Measurements from ENCODE around the gene OR8S1.
"Not testable (repeated sequence)": the region's sequence is repeated elsewhere in the genome, so short reads cannot be mapped to it uniquely, and the experiment has no call there.

The OR8S1 gene

GRCh38 chr12:48525332-48525731 lies at the start of gene OR8S1:
TSS of gene OR8S1 (plus strand) at chr12:48525632. CDS start at chr12:48525632, 0 bp downstream.
- H3K4me3 ChIP-seq (ENCODE audit: low read length) = no peak within 1 kb of the TSS
- TF ChIP-seq, protein P1, sequence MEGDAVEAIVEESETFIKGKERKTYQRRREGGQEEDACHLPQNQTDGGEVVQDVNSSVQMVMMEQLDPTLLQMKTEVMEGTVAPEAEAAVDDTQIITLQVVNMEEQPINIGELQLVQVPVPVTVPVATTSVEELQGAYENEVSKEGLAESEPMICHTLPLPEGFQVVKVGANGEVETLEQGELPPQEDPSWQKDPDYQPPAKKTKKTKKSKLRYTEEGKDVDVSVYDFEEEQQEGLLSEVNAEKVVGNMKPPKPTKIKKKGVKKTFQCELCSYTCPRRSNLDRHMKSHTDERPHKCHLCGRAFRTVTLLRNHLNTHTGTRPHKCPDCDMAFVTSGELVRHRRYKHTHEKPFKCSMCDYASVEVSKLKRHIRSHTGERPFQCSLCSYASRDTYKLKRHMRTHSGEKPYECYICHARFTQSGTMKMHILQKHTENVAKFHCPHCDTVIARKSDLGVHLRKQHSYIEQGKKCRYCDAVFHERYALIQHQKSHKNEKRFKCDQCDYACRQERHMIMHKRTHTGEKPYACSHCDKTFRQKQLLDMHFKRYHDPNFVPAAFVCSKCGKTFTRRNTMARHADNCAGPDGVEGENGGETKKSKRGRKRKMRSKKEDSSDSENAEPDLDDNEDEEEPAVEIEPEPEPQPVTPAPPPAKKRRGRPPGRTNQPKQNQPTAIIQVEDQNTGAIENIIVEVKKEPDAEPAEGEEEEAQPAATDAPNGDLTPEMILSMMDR (conservative IDR thresholded peaks at IDR 0.05; ENCODE audit: low read depth, low read length) = no peak
- DNase-seq (ENCODE audit: low read depth) = no peak

DNA sequence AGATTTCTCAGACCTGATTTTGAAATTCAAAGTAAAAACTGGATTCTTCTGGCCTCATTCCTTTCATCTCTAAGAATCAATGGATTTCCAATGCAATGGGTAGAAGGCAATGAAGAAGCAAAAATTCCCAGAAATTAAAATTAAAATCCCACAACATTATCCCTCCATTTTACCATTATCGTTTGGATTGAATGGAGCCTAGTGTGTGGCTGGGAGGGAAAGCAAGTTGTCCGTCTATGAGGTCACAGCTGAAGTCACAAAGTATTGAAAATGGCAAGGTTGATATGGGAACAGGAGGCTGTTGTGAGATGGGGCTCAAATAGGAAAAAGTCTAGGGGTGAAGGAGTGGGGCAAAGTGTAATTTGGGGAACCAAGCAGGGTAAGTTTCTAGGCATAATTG lies 43.2 kb upstream of the OR8S1 start, which contains the start of gene C12orf54:
C12orf54 (plus strand) TSS at position 301 of the 400 bp plus-strand sequence. CDS start 799 bp downstream, outside the sequence.
- TF ChIP-seq, protein P1 (conservative IDR thresholded peaks at IDR 0.05; ENCODE audit: low read depth, low read length) = no peak
- no peak for DNase-seq (ENCODE audit: low read depth)
- no peak within 1 kb of the TSS for H3K4me3 ChIP-seq (ENCODE audit: low read length)

- DNase-seq (ENCODE audit: low read depth) = no peak
- H3K4me3 ChIP-seq (ENCODE audit: low read length) = no peak overlapping the region
- TF ChIP-seq, protein P1 (conservative IDR thresholded peaks at IDR 0.05; ENCODE audit: low read depth, low read length) = no peak
Observed at GRCh38 chr12:48482930-48483329, 42.5 kb upstream of the OR8S1 start.

DNA sequence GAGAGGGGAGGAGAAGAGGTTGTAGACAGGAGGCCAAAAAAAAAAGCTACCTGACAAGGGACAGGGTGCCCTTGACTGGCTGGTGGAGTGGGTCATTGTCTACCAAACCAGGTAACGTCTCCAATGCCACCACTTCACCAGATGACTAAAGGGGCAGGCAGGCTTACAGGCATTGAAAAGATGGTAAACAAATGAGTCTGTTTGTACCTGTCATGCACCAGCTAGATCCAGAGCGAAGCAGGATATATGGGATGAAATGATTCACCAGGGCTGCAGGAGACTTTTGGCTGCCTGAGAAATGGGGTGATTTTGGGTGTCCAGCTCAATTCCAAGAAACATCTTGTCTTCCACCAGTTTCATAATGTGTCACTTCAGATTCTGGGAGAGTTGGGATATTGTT lies 39.2 kb upstream of the OR8S1 start:
- TF ChIP-seq, protein P1 (conservative IDR thresholded peaks at IDR 0.05; ENCODE audit: low read depth, low read length) = no peak
- no peak overlapping the region for H3K4me3 ChIP-seq (ENCODE audit: low read length)
- DNase-seq (ENCODE audit: low read depth) = no peak

DNA sequence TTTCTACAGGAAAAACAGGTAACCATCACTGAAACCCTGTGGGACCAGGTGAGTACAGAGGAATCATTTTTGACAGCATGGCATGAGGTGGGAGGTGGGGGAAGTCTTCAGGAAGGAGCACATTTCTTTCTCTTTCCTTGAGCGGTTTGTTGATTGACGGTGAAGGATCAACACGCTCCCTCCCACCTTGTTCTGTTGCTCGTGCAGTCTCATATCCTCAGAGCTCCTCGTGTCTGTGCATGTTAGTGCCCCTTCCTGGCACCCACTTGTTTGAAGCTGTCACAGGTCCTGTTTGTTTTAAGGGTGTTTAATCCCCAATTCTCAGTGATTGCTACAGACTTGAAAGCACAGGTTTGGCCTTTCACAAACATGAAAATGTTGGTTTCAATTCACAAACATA lies 38.8 kb upstream of the OR8S1 start:
- no peak for DNase-seq (ENCODE audit: low read depth)
- no peak overlapping the region for H3K4me3 ChIP-seq (ENCODE audit: low read length)
- TF ChIP-seq, protein P1 (conservative IDR thresholded peaks at IDR 0.05; ENCODE audit: low read depth, low read length) = no peak

DNA sequence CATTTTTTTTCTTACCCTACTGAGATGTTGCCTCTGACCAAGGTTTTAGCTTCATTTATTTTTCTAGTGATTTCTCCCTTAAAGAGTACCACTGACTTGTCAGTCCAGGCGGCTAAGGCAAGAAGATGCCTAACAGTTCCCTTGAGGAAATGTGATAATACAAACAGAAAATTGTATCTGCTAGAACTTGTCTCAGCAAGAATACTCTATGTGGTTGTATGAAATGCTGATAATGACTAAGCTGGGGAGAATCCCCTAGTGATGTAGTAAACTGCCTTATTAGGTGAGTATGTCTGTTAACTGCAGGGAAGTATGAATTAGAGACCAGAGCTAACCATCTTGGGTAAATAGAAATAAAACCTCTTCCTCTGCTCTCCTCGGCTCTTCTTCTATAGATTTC lies 36.4 kb upstream of the OR8S1 start:
- no peak overlapping the region for H3K4me3 ChIP-seq (ENCODE audit: low read length)
- TF ChIP-seq, protein P1 (conservative IDR thresholded peaks at IDR 0.05; ENCODE audit: low read depth, low read length) = no peak
- DNase-seq (ENCODE audit: low read depth) = no peak

GRCh38 chr12:48489456-48489855 lies 36.0 kb upstream of the OR8S1 start:
- not testable (repeated sequence) for H3K4me3 ChIP-seq (ENCODE audit: low read length); DNase-seq (ENCODE audit: low read depth)

DNA sequence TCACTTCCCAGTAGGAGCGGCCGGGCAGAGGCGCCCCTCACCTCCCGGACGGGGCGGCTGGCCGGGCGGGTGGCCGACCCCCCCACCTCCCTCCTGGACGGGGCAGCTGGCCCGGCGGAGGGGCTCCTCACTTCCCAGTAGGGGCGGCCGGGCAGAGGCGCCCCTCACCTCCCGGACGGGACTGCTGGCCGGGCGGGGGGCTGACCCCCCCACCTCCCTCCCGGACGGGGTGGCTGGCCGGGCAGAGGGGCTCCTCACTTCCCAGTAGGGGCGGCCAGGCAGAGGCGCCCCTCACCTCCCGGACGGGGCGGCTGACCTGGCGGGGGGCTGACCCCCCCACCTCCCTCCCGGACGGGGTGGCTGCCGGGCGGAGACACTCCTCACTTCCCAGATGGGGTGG lies 25.2 kb upstream of the OR8S1 start:
- DNase-seq (ENCODE audit: low read depth); H3K4me3 ChIP-seq (ENCODE audit: low read length): not testable (repeated sequence)

DNA sequence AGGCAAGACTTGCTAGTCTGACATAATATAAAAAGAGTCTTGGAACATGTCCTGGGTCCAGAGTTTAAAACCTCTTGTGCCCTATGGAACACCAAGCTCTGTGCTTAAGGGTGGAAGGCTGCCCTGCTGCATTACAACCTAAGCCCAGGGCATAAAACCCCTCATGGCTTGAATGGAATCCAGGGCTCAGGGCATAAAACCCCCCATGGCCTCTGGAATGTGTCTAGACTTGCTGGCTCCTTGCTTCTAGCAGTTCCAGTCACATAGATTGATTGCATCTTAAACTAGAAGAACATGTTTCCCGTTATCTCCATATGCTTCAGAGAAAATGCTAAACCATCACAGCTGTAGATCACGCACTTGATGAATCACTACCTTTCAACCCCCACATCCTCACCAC lies 18.6 kb upstream of the OR8S1 start:
- DNase-seq (ENCODE audit: low read depth); H3K4me3 ChIP-seq (ENCODE audit: low read length): not testable (repeated sequence)

All from retinal pigment epithelial cell (primary cell).